OCI-M1 (cell line): Measurements from ENCODE around the gene ASS1.
A peak's percentile ranks its signal among the peaks of the same experiment; 100 is the strongest.

ENCODE experiments used
- DNase-seq: peaks from one replicate; lab custom pipeline; 2025; lab: John Stamatoyannopoulos, UW

The ASS1 gene

DNA sequence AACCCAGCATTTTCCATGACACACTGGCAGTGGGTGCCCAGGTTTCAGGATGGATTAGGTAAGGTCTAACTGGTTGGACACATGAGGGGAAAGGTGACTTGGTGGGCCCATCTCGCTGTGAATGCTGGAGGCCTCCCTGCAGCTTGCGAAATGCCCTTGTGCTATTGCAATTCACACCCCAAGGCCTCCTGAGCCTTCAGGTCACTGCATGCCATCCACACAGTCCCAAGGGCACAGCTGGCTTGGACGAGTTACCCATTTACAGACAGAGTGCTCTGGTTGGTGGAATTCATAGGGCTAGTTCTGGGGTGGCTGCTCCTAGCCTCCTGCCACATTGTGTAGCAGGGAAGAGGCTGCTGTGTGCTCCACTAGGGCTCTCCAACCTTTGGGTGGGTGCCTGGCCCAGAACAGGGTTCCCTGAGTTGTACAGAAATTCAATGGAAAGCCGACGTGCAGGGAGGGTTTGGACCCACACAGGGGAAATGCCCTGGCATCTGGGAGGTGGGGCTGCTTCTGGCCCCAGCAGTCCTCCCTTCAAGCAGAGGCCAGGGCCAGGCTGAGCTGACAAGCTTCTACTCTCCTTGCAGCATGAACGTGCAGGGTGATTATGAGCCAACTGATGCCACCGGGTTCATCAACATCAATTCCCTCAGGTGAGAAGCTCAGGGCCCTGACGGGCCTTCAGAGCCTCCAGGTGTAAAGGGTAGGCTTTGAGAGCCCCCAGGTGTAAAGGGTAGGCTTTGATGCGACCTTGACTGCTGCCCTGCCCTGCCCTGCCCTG is 54.3 kb downstream of the ASS1 start:
- DNase-seq: no peak

- no peak for DNase-seq
Observed at GRCh38 chr9:130499804-130500263, 55.1 kb downstream of the ASS1 start.

DNA sequence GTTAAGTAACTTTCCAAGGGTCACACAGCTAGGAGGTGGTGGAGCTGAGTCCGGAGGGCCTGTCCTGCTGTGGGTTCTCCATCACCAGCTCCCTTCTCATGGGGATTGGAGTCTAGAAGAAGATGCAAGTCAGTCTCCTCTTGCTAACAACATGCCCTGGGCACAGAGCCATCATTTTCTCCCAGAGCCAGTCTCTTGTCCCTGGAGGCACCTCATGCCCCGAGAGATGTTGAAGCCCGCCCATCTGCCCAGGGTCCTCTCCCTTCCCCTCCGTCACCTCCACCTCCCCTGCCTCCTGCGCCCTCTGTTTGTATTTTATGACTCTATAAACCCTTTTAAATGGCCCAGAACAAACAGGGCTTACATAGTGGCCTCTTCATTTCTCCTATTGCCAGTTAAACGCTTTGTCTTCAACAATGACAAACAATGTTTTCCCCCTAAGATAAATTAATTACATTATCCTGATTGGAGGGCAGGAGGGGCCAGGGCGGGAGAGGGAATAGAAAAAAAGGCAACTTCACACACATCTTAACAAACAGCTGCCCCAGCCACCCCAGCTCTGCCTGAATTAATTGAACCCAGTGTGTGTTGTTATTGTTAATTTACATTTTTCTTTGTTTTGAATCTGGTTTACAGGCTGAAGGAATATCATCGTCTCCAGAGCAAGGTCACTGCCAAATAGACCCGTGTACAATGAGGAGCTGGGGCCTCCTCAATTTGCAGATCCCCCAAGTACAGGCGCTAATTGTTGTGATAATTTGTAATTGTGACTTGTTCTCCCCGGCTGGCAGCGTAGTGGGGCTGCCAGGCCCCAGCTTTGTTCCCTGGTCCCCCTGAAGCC is 55.8 kb downstream of the ASS1 start:
- no peak for DNase-seq

- DNase-seq: no peak
Observed at GRCh38 chr9:130501639-130502038, 56.9 kb downstream of the ASS1 start.

DNA sequence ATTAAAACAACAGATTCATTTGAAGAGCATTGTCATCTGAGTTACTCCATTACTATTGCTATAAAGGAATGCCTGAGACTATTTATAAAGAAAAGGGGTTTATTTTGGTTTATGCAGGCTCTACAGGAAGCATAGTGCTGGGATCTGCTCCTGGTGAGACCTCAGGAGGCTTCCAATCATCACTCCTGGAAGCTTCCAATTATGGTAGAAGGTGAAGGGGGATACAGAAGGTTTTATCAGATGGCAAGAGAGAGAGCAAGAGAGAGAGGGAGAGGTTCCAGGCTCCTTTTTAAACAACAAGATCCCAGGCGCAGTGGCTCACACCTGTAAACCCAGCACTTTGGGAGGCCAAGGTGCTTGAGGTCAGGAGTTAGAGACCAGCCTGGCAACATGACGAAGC is 63.5 kb downstream of the ASS1 start:
- DNase-seq: no peak

DNA sequence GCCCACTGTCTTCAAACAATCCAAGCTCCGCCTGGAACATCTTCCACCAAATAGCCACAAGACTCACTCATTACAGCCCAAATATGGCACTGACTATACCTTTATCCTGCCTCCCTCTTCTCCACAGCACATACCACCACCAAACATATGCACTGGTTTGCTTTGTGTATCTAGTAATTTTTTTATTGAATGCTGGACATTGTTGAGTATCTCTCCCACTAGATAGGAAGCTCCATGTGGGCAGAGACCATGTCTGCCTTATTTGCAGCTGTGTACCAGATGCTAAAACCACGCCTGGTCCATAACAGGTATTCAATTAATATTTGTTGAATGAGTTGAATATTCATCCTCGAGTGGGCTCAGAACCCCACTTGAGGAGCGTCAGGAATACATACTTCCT is 67.4 kb downstream of the ASS1 start:
- no peak for DNase-seq

DNA sequence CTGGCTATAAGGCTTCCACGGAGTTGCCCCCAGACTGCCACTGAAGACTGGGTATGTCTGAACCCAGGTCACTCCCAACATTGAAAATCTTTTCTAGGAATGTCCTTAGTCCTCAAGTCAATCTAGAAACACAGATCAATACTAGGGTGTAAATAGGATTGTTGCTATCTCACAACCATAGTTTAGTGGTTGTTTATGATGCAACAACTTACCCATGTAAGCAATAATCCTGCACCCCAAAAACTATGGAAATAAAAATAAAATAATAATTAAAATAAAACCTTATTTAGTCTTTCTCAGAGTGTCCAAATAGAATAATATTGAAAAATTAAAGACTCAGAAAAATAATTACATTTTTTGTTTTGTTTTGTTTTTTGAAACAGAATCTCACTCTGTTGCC is 68.3 kb downstream of the ASS1 start:
- DNase-seq: no peak

GRCh38 chr9:130518233-130518632 is 73.5 kb downstream of the ASS1 start:
- DNase-seq: no peak

DNA sequence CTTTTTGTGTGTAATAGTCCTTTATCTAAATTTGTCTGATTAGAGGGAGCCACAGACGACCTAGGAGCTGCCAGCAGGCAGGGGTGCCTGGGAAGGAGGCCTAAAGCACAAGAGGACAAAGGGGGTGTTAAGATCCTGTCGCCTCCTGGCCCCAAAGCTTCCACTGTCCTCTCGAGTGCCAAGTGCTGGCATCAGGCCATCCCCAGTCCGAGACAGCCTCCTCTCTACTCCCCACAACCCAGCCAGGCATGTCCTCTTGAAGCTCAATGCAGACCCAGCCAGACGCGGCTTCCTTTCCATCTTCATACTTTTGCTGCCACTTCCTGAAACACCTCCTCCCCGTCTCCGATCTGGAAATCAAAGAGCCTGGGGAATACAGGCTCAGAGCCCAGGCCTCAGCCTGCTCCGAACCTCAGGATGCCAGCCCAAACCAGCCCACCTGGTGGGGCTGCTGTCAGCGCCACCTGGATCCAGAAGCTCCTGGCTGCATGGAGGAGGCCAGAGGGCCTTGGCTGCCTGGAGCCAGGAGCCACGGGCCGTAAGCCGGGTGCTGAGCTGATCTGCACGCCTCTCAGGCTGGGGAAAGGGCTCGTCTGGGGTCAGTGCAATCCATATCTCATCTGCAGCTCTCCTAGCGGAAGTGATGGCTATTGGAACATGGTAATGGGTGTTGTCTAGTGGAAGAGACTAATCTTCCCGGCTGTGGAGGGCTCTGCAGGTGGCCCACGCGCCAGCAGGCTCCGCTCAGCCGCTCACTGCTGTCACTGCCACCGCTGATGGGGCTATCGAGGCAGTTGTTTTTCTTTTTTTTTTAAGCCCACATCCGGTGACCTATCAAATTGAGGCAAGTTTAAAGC is 74.4 kb downstream of the ASS1 start:
- DNase-seq: no peak

DNA sequence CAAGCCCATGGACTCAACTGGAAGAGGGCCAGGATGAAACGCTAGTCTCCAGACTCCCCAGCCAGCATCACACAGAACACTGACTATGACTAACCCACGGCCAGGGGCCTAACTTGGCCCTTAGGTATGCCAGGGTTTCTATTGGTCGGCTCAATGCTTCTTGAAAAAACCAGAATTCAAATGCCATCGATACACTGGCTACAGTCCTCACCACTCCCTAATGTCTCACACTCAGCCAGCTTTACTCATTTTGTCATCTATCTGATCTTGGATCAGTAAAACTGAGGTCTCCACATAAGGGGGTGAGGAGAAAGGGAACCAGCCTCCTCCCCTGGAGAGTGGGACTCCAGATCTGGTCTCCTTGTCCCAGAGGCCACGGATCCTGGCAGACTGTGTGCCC is 75.2 kb downstream of the ASS1 start:
- no peak for DNase-seq

DNA sequence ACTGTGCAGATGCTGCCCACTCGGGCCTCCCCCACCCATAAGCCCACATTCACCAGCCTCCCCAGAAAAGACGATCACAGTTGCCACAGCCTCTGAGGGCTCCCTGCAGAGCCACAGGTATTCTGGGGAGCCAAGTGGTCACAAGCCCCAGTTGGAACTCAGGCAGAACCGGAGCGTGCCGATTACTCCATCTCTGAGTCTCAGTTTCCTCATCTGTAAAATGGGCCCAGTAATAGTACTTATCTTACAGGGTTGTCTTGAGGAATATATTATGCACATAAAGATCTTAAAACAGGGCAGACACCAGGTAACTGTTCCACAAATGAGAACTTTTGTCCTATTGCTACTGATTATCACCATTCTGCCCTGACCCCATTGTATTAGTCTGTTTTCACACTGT is 77.0 kb downstream of the ASS1 start:
- no peak for DNase-seq

GRCh38 chr9:130522233-130522808 is 77.6 kb downstream of the ASS1 start:
- DNase-seq: peak; percentile 52

DNA sequence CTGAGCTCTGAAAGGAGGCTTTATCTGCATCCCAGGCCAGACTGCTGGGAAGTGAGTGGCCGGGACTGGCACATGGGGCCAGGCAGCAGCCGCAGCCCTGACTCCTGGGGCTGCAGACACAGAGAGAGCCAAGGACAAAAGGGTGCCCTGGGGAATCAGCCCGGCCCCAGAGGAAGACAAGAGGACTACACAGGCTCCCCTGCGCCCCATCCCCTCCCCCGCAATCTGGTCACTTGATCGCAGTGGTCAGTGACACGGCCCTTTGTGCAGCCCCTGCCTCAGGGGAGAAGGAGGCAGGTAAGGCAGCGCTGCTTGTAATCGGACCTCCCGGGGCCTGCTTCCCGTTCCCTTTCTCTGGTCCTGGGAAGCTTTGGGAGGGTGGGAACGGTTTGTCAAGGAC is 79.2 kb downstream of the ASS1 start:
- DNase-seq: no peak

DNA sequence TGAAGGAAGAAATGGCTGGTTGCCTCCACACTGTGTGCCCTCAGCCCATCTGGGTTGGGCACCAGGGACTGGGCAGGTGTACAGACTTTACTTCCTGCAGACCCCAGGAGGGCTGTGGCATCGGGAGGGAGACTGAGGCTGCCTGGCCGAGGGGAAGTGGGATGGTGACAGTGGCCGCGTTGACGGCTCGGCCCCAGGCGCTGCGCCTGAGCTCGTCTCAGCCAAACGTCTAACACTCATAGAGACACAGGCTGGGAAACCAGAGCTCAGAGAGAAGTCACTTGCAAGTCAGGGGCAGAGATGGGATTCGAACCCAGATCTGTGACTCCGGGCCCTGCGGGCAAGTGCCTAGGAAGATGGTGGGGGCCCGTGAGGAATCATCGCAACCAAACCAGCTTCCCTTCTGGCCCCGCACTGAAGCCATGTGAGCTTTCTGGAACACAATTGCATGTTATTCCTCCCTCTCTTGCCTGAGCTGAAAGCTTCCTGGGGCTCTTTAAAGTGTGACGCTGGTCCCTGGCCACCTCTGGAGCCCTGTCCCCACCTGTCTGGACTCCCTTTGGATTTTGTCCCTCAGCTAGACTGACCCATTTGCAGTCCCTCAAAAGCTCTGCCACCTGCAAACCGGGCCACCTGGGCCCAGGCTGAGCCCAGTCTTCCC is 81.6 kb downstream of the ASS1 start:
- DNase-seq: no peak

DNA sequence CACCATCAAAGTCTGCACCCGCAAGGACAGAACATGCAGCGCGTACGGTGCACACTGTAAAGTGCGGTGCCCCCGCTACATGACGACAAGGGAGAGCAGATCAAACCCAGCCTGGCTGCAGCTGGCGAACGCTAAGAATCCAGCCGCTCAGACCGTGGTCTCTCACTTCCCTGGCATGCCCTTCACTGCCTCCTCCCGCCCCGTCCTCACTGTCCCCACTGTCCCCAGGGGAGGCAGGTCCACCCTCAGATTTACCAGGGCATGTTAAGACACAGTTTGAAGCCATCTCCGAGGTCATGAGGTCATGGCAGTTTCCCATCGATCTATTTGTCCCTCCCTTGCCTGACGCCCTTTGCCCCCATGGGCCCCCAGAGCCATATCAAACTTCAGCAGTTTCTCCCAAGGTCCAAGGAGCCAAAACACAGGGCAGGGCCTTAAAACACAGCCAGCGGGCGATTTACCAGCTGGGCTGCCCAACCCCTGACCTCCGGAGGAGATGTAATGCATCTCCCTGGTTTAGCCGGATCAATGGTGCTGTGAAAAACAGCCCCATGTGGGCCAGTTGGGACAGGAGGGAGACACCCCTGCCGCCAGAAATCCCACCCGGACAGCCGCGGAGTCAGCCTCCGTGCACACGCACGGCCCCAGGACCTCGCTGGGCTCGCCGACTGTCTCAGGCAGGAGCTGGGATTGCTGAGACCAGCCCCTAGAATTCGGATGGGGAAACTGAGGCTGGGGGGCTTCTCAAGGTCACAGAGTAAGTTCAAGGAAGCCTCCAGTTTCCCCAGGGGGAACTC is 82.3 kb downstream of the ASS1 start:
- DNase-seq: no peak

DNA sequence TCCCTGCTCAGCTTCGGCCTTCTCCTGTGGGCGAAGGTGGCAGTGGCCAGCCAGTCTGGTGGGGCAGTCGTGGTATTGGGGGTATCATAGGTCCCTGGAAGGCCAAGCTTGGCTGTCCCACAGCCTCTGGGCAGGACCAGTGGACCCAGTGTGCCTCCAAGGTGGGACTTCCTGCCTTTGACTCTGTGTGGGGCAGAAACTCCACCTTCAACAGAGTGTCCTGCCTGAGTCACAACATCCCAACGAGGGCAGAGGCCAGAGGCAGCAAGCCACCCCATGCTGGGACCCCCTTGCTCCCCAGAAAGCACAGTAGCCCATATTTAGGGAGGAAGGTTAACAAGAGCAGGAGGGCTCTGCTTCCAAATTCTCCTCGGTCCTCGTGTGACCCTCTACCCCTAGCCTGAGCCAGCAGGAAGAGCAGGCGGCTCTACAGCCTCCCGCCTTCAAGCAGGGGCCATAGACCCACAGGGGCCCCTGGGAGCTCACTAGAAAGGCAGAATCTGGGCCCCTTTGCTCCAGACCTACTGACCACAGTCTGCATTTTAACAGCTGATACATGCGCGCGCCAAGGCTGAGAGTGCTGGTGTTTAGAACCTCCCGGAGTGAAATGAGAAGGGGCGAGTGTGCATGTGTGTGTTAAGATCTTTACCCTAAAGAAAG is 83.0 kb downstream of the ASS1 start:
- DNase-seq: no peak

- no peak for DNase-seq
Observed at GRCh38 chr9:130528674-130529073, 83.9 kb downstream of the ASS1 start.

GRCh38 chr9:130530938-130531337 is 86.2 kb downstream of the ASS1 start:
- DNase-seq: no peak

DNA sequence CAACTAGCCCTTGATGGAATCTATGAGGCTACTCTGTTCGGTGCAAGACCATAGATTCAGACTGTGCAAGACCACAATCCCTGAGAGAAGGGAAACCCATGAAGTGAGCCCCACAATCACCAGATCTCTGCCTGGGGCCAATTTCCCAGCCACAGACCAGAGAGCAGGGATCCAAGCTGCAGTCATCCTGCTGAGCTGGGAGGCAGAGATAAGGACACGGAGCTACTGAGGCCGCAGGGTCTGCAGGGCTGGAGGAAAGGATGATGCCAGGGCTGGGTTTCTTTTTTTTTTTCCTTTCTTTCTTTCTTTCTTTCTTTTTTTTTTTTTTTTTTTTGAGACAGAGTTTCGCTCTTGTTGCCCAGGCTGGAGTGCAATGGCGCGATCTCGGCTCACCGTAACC is 86.9 kb downstream of the ASS1 start:
- peak; percentile 92 for DNase-seq

DNA sequence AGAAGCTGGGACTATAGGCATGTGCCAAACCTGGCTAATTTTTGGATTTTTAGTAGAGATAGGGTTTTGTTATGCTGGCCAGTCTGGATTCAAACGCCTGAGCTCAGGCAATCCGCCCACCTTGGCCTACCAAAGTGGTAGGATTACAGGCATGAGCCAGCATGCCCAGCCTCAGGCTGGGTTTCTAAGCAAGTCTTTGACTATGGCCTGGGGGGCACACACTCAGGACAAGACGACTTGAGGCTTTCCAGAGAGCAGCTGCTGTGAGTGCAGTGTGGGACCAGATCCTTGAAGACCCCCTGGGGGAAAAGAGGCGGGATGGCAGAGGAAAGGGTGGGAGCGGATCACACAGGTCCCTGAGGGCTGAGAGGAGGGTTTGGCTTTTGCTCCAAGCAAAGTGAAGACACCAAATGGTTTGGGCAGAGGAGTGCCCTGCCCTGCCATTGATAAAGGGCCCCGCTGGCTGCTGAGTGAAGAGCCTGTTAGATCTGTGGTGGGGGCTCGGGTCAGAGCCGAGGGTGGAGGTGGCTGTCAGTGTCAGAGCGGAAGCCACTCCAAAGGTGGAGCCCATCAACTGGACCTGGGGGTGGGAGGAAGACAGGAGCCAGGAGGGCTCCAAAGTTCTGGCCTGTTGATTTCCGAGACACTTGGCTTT is 87.8 kb downstream of the ASS1 start:
- DNase-seq: no peak
